Tibial nerve (tissue), 4 donors: ENCODE data around the gene VTI1A. TPM values are rescaled to one million over a fixed set of nuclear protein-coding genes. Genes with fewer than 3 reads are reported as not detected.

Experiments used
- DNase-seq, 2 donors: peaks; one replicate each; pipeline ENCODE4 v3.0.0-alpha.2; 2019; ENCODE audit warnings: low spot score in 2 of 2
- H3K27ac ChIP-seq, 4 donors: fragments of 200-600 bp; sonication (generic) in 3 of 4; one replicate each; pipeline ENCODE4 v1.5.1; 2017 to 2019; ENCODE audit warnings: mild to moderate bottlenecking in 1 of 4
- H3K27me3 ChIP-seq, 2 donors: fragments of 200-600 bp; sonication (generic) in 1 of 2; one replicate each; pipeline versions ENCODE4 v1.5.1 to v1.6.0; 2017 to 2019
- H3K36me3 ChIP-seq, 3 donors: fragments of 200-600 bp; sonication (generic); one replicate each; pipeline ENCODE4 v1.5.1; 2018 to 2019
- H3K4me1 ChIP-seq, 4 donors: fragments of 200-600 bp; sonication (generic) in 3 of 4; one replicate each; pipeline ENCODE4 v1.5.1; 2017 to 2019
- H3K4me3 ChIP-seq, 4 donors: fragments of 200-600 bp; sonication (generic) in 3 of 4; one replicate each; pipeline ENCODE4 v1.5.1; 2017 to 2019; ENCODE audit warnings: mild to moderate bottlenecking in 1 of 4, moderate library complexity in 1 of 4
- H3K9me3 ChIP-seq, 4 donors: fragments of 200-600 bp; sonication (generic) in 3 of 4; one replicate each; pipeline ENCODE4 v1.5.1; 2017 to 2019
- CTCF ChIP-seq, 5 experiments: fragments of 200-600 bp in 3 of 5; fragments of 450-650 bp in 2 of 5; sonication (generic) in 3 of 5; IDR thresholded peaks; one replicate each; pipeline ENCODE4 v1.5.1; 2016 to 2019; ENCODE audit warnings: antibody characterized with exemption in 5 of 5, mild to moderate bottlenecking in 3 of 5, moderate library complexity in 2 of 5
- EP300 ChIP-seq, 2 donors: sonication (generic); formaldehyde crosslinking; IDR thresholded peaks; one replicate each; pipeline ENCODE4 v1.6.1; 2017; ENCODE audit warnings: antibody characterized with exemption in 2 of 2, mild to moderate bottlenecking in 1 of 2
- POLR2A ChIP-seq, 2 donors: fragments of 450-650 bp; IDR thresholded peaks; one replicate each; pipeline ENCODE4 v1.6.1; 2017; ENCODE audit warnings: antibody characterized with exemption in 2 of 2, mild to moderate bottlenecking in 2 of 2, moderate library complexity in 2 of 2
- WGBS, 2 donors: methylation state at CpG; one replicate each; pipeline ENCODE4 v1.1.5; 2018; 5-methylcytosine and 5-hydroxymethylcytosine counted together
- total RNA-seq, 4 donors: library from RNA; depleted of rRNA; stranded (reverse); fragments of >200 nt; gene quantifications; one replicate each; pipeline ENCODE4 v1.1.0, GENCODE V29; 2016

The VTI1A gene
- total RNA-seq, 4 donors from 2014 or later, result 96.5 to 253 (median 127) TPM

GRCh38 chr10:112813866-112814591 lies 367.0 kb downstream of the VTI1A start:
- WGBS, 2 donors, result 92 to 93% methylated on average over 16 of the region's 16 CpGs
- no peak overlapping the region for H3K27ac ChIP-seq
- no peak for DNase-seq
- H3K27me3 ChIP-seq, result no peaks in the 10 kb centered on the region
- H3K36me3 ChIP-seq, result peaks cover 0 to 14% (median 0%) of the 10 kb centered on the region in 3 donors
- no peak overlapping the region for H3K4me3 ChIP-seq
- peaks cover 0 to 26% (median 5%) of the 10 kb centered on the region in 4 donors for H3K4me1 ChIP-seq
- TF ChIP-seq CTCF (IDR thresholded peaks at IDR 0.05) (no peak), EP300 (IDR thresholded peaks at IDR 0.05) (no peak), POLR2A (IDR thresholded peaks at IDR 0.05) (no peak)
- no peaks in the 10 kb centered on the region for H3K9me3 ChIP-seq

DNA sequence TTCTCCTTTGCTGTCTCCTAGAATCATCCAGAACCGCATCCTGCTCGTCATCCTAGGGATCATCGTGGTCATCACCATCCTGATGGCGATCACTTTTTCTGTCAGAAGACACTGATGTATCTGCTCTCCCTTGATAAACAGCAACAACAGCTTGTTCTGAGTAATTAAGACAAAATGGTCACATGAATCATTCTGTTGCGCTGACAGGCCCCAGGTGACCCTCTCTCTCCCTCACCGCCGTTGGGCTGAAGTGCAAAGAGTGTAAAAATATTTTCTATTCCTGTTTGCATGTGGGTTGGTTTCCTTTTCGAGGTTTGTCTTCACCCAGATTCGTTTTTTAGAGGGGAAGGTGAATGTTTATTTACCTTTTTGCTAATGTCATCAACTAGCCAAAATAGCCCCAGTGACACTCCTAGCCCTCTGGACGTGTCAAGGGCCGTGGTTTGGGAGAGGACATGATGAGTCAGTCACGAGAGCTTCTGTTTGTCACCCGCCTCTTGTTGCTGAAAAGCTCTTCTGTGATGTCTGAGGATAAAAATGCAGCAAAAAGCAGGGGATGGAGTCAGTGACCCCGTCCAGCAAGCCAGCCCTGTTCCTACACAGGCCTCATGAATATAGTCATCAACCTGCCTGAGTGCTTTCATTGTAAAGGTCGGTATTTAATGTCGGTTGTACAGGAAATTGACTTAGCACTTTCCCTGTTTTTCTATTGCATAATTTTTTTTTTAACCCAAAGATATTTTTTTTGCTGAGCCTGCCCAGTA lies 368.4 kb downstream of the VTI1A start:
- Histone ChIP-seq H3K36me3 (peaks cover 0 to 21% (median 0%) of the 10 kb centered on the region in 3 donors), H3K27me3 (no peaks in the 10 kb centered on the region), H3K4me3 (no peak overlapping the region), H3K9me3 (no peaks in the 10 kb centered on the region), H3K27ac (peak overlapping the region in 2 of 4 donors; percentile 17 to 19), H3K4me1 (peaks cover 0 to 26% (median 5%) of the 10 kb centered on the region in 4 donors)
- DNase-seq, result peak in 1 of 2 donors; percentile 29
- TF ChIP-seq POLR2A (IDR thresholded peaks at IDR 0.05) (no peak), CTCF (IDR thresholded peaks at IDR 0.05) (no peak)
- WGBS, 2 donors, result 48 to 53% methylated on average over 16 of the region's 16 CpGs

GRCh38 chr10:112816033-112816430 lies 369.0 kb downstream of the VTI1A start:
- no peak overlapping the region for H3K4me3 ChIP-seq
- no peaks in the 10 kb centered on the region for H3K27me3 ChIP-seq
- peak overlapping the region in 1 of 4 donors; percentile 19 for H3K27ac ChIP-seq
- peaks cover 0 to 21% (median 0%) of the 10 kb centered on the region in 3 donors for H3K36me3 ChIP-seq
- 62 to 66% methylated on average over 4 of the region's 4 CpGs for WGBS, 2 donors
- no peak for TF ChIP-seq EP300 (IDR thresholded peaks at IDR 0.05)
- TF ChIP-seq POLR2A (IDR thresholded peaks at IDR 0.05), result no peak
- no peak for TF ChIP-seq CTCF (IDR thresholded peaks at IDR 0.05)
- H3K4me1 ChIP-seq, result peaks cover 0 to 26% (median 5%) of the 10 kb centered on the region in 4 donors
- no peak for DNase-seq
- H3K9me3 ChIP-seq, result no peaks in the 10 kb centered on the region

- H3K27ac ChIP-seq, result no peak overlapping the region
- WGBS, 2 donors, result 79 to 84% methylated on average over 13 of the region's 13 CpGs
- TF ChIP-seq EP300 (IDR thresholded peaks at IDR 0.05) (no peak), CTCF (IDR thresholded peaks at IDR 0.05) (no peak)
Measured at GRCh38 chr10:112816891-112817290, 369.9 kb downstream of the VTI1A start.

More at GRCh38 chr10:112816891-112817290, 369.9 kb downstream of the VTI1A start:
- peaks cover 0 to 21% (median 0%) of the 10 kb centered on the region in 3 donors for H3K36me3 ChIP-seq
- no peak for DNase-seq
- no peak overlapping the region for H3K4me3 ChIP-seq
- H3K27me3 ChIP-seq, result no peaks in the 10 kb centered on the region
- H3K4me1 ChIP-seq, result peaks cover 0 to 22% (median 3%) of the 10 kb centered on the region in 4 donors
- H3K9me3 ChIP-seq, result no peaks in the 10 kb centered on the region
